HEK293 (cell line): ENCODE results near the gene STK10.

ENCODE experiments used
- YY1 ChIP-seq: fragments of 450-650 bp; formaldehyde crosslinking; IDR thresholded peaks from 2 replicates; pipeline ENCODE4 v1.5.1; 2018; ENCODE audit warnings: missing biosample characterization, missing genetic modification characterization
- TF ChIP-seq, protein P1 (sequence below): fragments of 450-650 bp; formaldehyde crosslinking; IDR thresholded peaks from 2 replicates; pipeline ENCODE4 v1.5.1; 2016; ENCODE audit warnings: missing biosample characterization, missing genetic modification characterization

DNA sequence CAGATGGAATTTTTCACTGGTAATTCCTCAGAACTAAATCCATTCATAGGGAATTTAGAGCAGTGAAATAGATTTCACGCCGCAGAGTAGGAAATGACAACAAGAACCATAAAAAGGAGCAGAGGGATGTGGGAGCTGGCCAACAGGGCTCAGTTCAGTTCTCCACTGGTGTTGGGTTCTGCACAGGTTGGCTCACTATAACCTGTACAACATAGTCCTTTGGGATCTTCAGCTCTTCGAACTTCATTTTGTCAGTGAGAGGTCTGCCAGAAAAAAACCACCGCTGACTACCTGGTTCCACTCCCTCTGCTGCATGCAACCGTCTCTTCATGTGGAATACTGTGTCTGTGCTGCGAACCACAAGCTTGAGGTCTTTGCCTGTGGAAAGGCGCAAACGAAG, 23.7 kb upstream of the STK10 start:
- TF ChIP-seq YY1 (tag by site-specific recombination), result no peak
- TF ChIP-seq, protein P1, sequence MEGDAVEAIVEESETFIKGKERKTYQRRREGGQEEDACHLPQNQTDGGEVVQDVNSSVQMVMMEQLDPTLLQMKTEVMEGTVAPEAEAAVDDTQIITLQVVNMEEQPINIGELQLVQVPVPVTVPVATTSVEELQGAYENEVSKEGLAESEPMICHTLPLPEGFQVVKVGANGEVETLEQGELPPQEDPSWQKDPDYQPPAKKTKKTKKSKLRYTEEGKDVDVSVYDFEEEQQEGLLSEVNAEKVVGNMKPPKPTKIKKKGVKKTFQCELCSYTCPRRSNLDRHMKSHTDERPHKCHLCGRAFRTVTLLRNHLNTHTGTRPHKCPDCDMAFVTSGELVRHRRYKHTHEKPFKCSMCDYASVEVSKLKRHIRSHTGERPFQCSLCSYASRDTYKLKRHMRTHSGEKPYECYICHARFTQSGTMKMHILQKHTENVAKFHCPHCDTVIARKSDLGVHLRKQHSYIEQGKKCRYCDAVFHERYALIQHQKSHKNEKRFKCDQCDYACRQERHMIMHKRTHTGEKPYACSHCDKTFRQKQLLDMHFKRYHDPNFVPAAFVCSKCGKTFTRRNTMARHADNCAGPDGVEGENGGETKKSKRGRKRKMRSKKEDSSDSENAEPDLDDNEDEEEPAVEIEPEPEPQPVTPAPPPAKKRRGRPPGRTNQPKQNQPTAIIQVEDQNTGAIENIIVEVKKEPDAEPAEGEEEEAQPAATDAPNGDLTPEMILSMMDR (tag by site-specific recombination), result no peak
